GM12801 (cell line): ENCODE results near the gene IGFBP5.

Source experiments
- TF ChIP-seq, protein P1 (sequence below): IDR thresholded peaks from one replicate; pipeline ENCODE4 v1.5.1; 2011; ENCODE audit warnings: control low read depth; ENCODE audit not compliant: insufficient read length; ENCODE audit errors: extremely low read depth

Gene IGFBP5

GRCh38 chr2:216736326-216736725, 41.0 kb upstream of the IGFBP5 start:
- TF ChIP-seq, protein P1, sequence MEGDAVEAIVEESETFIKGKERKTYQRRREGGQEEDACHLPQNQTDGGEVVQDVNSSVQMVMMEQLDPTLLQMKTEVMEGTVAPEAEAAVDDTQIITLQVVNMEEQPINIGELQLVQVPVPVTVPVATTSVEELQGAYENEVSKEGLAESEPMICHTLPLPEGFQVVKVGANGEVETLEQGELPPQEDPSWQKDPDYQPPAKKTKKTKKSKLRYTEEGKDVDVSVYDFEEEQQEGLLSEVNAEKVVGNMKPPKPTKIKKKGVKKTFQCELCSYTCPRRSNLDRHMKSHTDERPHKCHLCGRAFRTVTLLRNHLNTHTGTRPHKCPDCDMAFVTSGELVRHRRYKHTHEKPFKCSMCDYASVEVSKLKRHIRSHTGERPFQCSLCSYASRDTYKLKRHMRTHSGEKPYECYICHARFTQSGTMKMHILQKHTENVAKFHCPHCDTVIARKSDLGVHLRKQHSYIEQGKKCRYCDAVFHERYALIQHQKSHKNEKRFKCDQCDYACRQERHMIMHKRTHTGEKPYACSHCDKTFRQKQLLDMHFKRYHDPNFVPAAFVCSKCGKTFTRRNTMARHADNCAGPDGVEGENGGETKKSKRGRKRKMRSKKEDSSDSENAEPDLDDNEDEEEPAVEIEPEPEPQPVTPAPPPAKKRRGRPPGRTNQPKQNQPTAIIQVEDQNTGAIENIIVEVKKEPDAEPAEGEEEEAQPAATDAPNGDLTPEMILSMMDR = no peak

- TF ChIP-seq, protein P1 = no peak
These were observed 40.3 kb upstream of the IGFBP5 start for GRCh38 chr2:216735668-216736067.

- TF ChIP-seq, protein P1 = no peak
These were observed 39.7 kb upstream of the IGFBP5 start for GRCh38 chr2:216735086-216735485.

DNA sequence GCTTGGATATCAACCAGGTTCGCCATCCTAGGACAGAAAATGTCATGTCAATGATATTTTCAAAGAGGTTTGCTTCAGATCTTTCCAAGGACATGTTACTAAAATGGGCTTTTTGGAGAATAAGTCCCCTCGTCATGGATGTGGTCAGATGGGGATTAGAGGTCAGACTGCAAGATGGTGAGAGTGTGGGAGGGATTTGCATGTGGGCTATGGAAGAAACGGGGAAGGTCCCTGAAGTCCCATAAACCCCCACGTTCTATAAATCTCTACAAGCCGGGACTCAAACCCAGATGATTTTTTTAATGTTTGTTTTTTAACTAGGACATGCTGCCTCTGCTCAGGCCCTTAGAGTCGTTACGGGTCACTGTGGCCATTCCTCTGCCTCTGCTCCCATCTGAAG, 37.7 kb upstream of the IGFBP5 start:
- TF ChIP-seq, protein P1 = no peak

DNA sequence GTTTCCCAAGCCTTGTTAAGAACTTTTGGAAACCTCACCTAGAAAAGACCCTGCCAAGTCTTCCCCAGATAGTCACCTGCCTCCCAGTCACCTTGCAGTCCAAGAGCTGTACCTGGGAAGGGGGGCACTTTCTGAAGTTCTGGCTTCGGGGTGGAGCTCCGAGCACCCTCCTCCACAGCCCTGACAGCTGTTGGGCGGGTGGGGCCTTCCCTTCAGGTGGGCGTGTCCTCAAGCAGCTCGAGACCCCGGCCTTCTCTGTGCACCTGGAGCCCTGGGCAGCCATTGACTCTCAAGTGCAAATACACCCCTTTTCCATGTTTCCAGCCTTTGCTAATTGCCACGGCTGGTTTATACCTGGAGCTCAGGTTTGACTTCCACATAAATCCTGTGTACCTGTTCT, 37.0 kb upstream of the IGFBP5 start:
- TF ChIP-seq, protein P1 = no peak

- TF ChIP-seq, protein P1 = no peak
These were observed 36.1 kb upstream of the IGFBP5 start for GRCh38 chr2:216731465-216731864.

GRCh38 chr2:216730871-216731270, 35.5 kb upstream of the IGFBP5 start:
- TF ChIP-seq, protein P1 = no peak
